ENCODE measurements around the gene FAM174A.

DNA sequence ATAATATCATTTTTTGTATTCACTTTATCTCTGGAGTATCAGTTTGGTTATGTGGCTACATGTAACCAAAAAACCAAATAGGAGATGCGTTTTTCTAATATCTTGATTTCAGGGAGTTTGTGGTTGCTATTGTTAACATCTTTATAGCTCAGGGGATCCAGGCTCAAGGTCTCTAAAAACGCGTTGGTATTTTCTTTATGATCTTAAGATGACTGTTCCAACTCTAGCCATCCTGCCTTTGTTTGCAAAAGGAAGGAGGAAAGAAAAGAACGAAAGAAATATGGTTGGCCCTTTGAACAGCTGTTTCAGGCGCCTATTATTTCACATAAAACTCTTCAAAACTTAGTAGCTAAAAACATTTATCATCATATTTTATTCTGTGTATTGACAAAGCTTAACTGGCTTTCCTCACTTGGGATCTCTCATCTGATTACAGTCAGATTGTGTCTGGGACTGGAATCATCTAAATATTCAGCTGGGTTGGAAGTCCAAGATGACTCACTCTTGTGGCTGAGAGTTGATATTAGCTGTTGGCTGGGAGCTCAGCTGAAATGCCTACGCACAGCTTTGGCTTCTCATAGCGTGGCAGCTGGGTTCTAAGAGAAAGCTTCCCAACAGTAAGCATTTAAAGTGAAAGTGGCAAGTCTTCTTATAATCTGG lies 60.1 kb downstream of the FAM174A start:
- TF ChIP-seq CTCF (conservative IDR thresholded peaks at IDR 0.05; ENCODE audit: low read depth, low read length) (no peak), BHLHE40 (IDR thresholded peaks at IDR 0.05; ENCODE audit: low read depth, low read length) (no peak), POLR2A (IDR thresholded peaks at IDR 0.05; ENCODE audit: low read depth, low read length) (no peak)
